G401 (cell line): Measurements from ENCODE around the gene AKAP9. TPM values are rescaled to one million over a fixed set of nuclear protein-coding genes. Genes with fewer than 3 reads are reported as not detected.
"Not testable (repeated sequence)": the region's sequence is repeated elsewhere in the genome, so short reads cannot be mapped to it uniquely, and the experiment has no call there.

ENCODE experiments used
- DNase-seq: peaks from one replicate; pipeline ENCODE4 v3.0.0-alpha.2; 2015; ENCODE audit warnings: low spot score
- in situ Hi-C: cut with HindIII; loops from 2 replicates; pipeline ENCODE4 v1.10.0; 2016; ENCODE audit warnings: low sequenced_read_pairs, mixed read lengths
- total RNA-seq: library from RNA; depleted of rRNA; stranded (reverse); fragments of >200 nt; shearing (Covaris generic); gene quantifications from 2 replicates; pipeline ENCODE4 v1.2.3, GENCODE V29; 2014

The AKAP9 gene
- total RNA-seq, 1 experiment from 2014 or later, result 15.4 TPM

GRCh38 chr7:91942312-91942711, 1.6 kb downstream of the AKAP9 start:
- DNase-seq, result peak; percentile 23
- in situ Hi-C loops, result no loop called here

GRCh38 chr7:91944970-91945369, 4.3 kb downstream of the AKAP9 start:
- in situ Hi-C loops, DNase-seq: not testable (repeated sequence)

GRCh38 chr7:91945476-91945875, 4.8 kb downstream of the AKAP9 start:
- no peak for DNase-seq
- in situ Hi-C loops, result no loop called here

GRCh38 chr7:91946549-91946948, 5.9 kb downstream of the AKAP9 start:
- in situ Hi-C loops, result no loop called here
- no peak for DNase-seq

- in situ Hi-C loops, result no loop called here
- DNase-seq, result no peak
These were observed 7.3 kb downstream of the AKAP9 start for GRCh38 chr7:91947948-91948347.

- DNase-seq, result no peak
- in situ Hi-C loops, result no loop called here
These were observed 8.8 kb downstream of the AKAP9 start for GRCh38 chr7:91949221-91950009.

GRCh38 chr7:91953618-91954017, 13.0 kb downstream of the AKAP9 start:
- no peak for DNase-seq
- in situ Hi-C loops, result no loop called here

- in situ Hi-C loops, DNase-seq: not testable (repeated sequence)
These were observed 15.8 kb downstream of the AKAP9 start for GRCh38 chr7:91956464-91956863.

- in situ Hi-C loops, result no loop called here
These were observed 16.6 kb downstream of the AKAP9 start for GRCh38 chr7:91957232-91957631.

GRCh38 chr7:91957823-91958222, 17.2 kb downstream of the AKAP9 start:
- no peak for DNase-seq
- in situ Hi-C loops, result no loop called here

More at GRCh38 chr7:91957232-91957631, 16.6 kb downstream of the AKAP9 start:
- no peak for DNase-seq

- no peak for DNase-seq
- in situ Hi-C loops, result no loop called here
These were observed 18.4 kb downstream of the AKAP9 start for GRCh38 chr7:91959023-91959422.

GRCh38 chr7:91961816-91962215, 21.2 kb downstream of the AKAP9 start:
- DNase-seq, result no peak
- in situ Hi-C loops, result no loop called here

GRCh38 chr7:91962419-91962818, 21.8 kb downstream of the AKAP9 start:
- in situ Hi-C loops, result no loop called here
- no peak for DNase-seq

- DNase-seq, in situ Hi-C loops: not testable (repeated sequence)
These were observed 26.9 kb downstream of the AKAP9 start for GRCh38 chr7:91967513-91967912.

- in situ Hi-C loops, result no loop called here
- DNase-seq, result no peak
These were observed 33.0 kb downstream of the AKAP9 start for GRCh38 chr7:91973639-91974038.

- in situ Hi-C loops, result no loop called here
- DNase-seq, result no peak
These were observed 33.4 kb downstream of the AKAP9 start for GRCh38 chr7:91974066-91974465.

GRCh38 chr7:91976743-91977142, 36.1 kb downstream of the AKAP9 start:
- DNase-seq, result no peak
- in situ Hi-C loops, result no loop called here

- in situ Hi-C loops, result no loop called here
- no peak for DNase-seq
These were observed 38.9 kb downstream of the AKAP9 start for GRCh38 chr7:91979590-91979989.

- in situ Hi-C loops, DNase-seq: not testable (repeated sequence)
These were observed 41.7 kb downstream of the AKAP9 start for GRCh38 chr7:91982352-91982751.

- in situ Hi-C loops, result no loop called here
- no peak for DNase-seq
These were observed 47.6 kb downstream of the AKAP9 start for GRCh38 chr7:91988213-91988612.

- in situ Hi-C loops, result no loop called here
- no peak for DNase-seq
These were observed 53.3 kb downstream of the AKAP9 start for GRCh38 chr7:91993976-91994375.
